Measurements from ENCODE around the gene DMRT2.
A peak's percentile ranks its signal among the peaks of the same experiment; 100 is the strongest.

The DMRT2 gene

DNA sequence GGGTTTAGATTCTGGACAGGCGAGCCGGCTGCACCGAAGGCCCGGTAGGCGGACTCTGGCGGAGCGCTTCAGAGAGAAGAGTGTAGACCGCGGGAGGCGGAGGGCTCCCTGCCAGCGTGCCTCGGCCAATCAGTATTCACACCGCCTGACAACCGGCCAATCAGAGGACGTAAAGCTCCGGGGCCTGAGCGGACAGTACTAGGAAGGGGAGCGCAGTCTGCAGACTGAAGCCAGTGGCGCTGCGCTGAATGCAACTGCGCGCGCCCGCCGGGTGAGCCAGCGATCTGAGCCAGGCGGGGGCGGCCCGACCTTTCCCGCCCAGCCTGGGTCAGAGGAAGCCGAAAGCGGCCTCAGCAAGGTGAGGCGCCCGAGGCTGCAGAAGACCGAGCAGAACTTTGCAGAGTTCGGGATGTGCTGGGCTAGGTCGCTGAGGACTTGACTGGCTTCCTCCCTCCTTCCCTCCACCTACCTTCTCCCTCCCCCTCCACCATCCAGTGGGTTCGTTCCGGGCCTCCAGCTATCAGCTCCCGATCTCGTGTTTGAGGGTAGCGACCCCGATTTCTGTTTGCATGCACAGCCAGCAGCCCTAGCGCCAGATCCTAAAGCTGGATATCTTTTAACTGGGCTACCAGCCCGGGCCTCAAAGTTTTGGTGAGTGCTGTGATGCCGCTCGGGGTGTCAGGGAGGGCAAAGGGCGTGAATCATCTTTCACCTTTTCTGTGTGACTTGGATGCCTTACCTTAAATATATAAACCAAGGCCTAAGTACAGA lies at the start of gene DMRT2:
TSS of gene DMRT2 (plus strand) at position 233 of the 771 bp plus-strand sequence. CDS start 1,257 bp downstream, outside the sequence.
- DNase-seq: peak; percentile 38 to 60

DNA sequence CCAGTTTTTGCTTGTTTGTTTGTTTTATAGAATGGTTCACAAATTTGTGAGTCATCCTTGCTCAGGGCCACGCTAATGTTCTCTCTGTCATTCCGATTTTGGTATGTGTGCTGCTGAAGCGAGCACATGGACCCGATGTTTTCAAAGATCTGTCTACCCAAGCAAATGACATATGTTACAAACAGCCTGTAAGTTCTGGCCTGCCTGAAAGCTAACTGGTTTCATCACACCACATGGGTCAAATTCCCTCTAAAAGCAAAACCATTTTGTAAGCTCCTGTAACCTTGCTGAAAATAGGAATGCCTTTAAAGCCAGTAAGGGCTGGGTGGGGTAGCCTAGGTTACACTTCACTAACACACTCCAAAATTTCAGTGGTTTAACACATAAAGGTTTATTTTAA lies 48.3 kb upstream of the DMRT2 start:
- no peak for DNase-seq

DNA sequence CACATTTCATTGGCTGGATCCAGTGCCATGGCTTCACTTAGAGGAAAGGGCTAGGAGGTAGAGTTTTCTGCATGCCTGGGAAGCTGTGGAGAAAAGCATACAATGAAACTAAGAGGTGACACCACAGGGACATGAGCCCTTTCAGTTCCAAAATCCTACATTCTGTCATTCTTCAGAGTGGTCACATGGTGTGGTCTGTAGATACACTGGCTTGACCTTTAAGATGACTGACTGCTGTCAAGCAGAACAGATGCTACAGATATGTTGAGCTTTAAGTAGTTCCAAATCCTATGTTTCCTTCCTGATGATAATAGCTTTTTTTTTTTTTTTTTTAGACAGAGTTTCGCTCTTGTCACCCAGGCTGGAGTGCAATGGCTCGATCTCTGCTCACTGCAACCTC lies 47.5 kb upstream of the DMRT2 start:
- DNase-seq: no peak

DNA sequence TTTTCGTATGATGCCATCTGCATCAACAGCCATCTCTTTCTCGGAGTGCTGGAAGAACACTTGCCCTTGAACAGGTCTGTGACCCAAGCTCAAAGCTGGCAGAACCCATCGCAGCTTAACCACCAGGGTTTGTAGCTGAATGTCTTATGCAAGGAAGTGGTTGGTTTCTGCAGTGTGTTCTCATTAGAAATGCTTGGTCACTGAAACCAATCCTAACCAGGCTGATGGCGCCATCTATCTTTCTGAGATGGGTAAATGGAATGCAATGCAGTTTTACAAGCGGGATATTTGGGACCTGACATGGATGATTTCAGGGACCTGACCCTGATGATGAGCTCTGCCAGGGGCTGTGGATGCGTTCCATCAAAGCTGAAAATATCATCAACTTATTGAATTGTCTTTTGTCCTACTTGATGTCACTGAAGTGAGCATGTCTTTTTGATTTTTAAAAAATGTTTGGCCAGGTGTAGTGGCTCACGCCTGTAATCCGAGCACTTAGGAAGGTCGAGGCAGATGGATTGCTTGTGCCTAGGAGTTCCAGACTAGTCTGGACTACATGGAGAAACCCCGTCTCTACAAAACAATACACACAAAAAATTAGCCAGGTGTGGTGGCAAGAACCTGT lies 45.0 kb upstream of the DMRT2 start:
- DNase-seq: peak in 1 of 2 experiments; percentile 16

DNA sequence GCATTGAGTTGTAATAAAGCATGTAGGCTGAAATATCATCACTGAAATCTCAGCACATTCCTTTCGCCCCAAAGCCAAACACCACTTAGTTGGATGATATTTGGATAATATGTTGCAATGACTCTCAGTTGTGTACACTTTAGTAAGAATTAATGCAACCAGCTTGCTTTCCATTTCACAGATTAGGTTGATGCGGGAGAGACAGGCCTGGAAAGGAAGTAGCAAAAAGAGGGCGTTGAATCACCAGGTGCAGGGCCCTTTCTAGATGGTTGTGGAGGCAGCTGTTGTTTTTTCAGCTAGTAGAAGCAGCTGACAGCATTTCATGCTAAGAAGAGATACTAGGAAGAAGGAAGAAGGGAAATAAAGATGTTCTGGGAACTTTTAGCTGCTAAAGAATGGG lies 42.8 kb upstream of the DMRT2 start:
- no peak for DNase-seq

DNA sequence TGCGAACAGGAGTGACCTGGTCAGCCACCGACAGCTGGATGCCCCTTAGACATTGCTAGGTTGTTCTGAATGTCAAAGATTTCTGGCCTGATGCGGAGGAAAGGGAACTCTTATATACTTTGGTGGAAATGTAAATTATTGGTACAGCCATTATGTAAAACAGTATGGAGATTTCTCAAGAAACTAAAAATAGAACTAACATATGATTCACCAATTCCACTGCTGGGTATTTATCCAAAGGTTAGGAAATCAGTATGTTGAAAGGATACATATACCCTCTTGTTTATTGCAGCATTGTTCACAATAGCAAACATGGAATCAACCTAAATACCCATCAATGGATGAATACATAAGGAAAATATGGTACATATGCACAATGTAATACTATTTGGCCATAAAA lies 41.9 kb upstream of the DMRT2 start:
- no peak for DNase-seq

DNA sequence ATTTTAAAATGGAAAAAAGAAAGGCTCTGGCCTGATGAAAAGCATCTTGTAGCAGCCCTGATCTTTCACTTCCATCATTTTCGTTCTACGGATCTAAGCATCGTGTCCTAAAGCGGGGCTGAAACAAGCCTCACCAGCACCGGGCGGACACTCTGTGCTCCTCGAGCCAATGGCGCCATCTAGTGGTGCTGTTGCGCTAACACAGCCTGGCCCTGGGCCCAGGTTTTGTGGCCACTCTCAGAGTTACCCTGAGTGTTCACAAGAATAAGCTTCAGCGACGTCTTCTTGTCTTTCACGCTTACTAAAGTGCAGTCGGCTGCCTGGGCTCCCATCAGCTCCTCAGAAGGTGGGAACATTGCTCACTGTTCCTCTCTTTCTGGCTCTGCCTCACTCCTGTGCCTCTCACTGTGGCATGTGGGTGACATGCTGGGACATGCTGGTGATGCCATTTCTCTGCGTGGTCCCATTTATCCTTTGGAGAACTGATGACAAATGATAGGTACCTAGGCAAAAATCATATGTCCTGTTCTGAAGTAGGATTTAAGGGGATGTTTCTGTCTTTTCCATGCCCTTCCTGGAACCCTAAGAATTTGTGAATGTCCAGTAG lies 41.0 kb upstream of the DMRT2 start:
- peak; percentile 33 to 62 for DNase-seq

DNA sequence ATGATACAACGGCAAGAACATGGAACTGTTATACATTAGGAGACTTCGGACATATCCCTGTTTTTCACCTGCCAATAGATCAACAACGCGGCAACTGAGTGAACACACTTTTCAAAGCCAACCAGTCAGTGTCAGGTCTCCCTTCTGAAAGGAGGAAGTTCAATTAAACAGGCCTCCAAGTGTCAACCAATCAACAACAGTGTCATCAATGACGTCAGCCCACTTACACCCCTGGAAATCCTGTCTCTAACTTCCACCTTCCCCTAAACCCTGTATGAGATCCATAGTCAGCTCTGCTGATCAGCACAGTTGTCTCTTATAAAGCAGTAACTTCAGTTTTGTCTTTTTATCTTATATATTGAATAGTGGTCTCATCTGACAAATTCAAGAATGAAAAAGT lies 37.1 kb upstream of the DMRT2 start:
- no peak for DNase-seq

DNA sequence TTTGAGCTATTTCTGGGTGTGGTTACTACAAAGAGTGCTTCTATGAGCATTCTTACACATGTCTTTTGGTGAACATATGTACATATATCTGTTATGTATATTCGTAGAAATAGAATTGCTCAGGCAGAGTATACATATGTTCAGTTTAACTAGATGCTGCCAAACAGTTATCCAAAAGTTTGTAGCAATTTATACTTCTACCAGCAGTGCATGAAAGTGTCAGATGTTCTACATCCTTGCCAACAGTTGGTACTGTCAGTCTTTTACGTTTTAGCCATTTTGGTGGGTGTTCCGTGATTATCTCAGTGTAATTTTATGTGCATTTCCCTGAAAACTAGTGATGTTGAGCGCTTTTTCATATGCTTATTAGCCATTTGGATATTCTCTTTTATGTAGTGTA lies 35.9 kb upstream of the DMRT2 start:
- DNase-seq: no peak

DNA sequence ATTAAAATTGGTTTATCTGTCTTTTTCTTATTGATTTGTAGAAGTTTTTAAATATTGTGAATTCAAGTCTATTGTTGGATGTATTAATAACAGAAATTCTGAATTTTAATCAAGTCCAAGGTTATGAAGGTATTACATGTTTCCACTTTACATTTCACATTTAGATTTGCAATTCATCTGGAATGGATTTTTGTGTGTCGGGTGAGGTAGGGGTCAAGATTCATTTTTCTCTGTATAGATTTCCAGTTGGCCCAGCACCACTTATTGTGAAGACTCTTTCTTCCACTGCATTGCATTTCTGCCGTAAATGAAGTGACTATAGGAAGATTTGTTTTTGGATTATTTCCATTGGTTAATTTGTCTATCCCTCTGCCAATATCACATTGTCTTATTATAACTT lies 35.5 kb upstream of the DMRT2 start:
- DNase-seq: no peak

DNA sequence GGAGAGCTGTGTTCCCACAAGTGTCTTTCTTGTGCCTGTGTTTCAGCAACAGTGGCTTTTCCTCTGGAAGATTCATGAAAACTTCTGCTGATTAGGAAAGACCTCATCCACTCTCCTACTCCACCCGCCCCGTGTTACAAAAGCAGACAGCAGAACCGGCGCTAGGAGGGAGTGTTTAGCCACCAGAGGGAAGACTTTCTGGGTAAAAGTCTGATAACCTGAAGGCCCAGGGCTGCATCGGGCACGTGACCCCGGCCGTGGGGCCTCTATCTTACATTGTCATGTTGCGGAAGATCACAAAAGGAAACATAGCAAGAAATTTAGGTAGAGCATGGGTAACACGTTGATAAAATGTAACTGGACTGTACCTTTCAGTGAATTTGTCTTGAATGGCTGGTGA lies 32.0 kb upstream of the DMRT2 start:
- no peak for DNase-seq

DNA sequence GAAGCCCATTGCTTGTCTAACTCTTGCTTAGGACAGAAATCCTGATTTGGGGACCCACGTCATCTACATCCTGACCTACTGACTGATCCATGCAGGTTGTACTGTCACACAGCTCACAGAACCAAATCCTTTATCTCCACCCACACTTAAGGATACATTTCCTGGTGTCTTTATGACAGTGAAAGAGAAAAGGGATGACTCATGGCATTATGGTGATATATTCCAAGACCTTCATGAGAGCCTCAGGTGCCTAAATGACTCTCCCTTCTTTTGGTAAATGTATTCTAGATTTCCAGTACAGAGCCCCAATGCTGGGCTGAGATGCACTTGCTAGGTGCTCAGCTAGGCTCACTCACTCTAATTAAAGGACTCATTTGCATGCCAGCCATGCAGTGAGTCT lies 26.0 kb upstream of the DMRT2 start:
- no peak for DNase-seq

DNA sequence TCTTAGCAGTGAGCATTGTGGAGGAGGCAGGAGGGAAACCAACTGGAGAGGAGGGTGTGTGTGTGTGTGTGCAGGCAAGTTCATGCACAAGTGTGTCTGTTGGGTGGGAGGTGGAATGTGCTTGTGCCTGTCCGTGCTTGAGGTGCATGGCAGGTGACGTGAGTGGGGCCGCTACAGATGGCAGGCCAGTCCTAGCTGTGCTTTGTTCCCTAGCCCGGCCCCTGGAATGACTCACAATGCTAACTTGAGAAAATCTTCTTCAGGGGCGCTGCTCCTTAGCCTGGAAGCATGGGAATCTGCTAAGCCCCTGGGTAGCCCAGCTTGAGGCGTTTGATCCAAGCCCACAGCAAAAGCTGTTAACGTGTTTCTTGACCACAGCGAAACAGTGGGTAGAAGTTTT lies 25.0 kb upstream of the DMRT2 start:
- DNase-seq: no peak

DNA sequence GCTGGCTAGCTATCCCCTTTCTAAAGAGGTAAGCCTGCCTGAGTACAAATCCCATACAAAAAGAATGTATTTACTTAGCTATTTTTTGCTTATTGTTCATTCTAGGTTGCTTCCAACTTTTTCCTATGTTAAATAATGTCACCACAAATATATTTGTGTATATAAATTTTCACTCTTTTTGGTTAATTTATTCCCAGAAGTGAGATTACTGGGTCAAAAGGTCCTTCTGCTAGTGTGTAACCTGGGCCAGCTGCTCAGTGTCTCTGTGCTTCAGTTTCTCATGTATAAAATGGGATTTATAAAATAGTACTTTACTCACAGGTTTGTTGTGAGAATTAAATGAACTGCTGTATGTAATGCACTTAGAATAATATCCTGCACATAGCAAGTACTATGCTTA lies 23.9 kb upstream of the DMRT2 start:
- no peak for DNase-seq

DNA sequence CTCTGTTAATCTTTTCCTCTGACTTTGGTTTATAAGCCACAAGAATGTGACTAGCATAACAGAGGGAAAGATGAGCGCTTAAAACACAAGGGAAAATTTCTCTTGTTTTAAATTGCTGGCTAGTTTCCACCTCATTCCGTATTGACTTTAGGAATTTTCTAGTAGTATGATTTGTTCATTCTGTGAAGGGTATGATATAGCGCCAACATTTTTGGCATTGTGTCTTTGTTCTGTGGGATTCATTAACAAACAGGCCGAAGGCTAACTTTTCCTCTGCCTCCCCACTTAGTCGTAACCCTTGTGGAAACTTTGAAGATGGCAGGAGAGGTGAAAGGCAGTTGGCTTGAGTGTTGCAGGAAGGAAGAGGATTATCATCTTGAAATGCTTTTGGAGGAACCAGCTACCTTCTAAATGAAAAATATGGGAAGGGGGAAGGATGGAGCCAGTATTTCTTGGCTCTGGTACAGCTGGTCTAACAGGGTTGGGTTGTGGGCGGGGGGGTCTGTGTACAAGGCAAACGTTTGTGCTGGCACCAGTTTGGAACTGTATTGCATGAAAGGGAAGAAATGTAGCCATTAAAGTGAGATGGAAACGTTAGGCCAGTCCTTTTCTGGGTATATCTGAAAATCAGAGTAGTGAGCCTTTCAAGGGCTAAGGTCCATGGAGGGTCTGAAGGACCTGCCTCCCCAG lies 21.5 kb upstream of the DMRT2 start:
- no peak for DNase-seq

DNA sequence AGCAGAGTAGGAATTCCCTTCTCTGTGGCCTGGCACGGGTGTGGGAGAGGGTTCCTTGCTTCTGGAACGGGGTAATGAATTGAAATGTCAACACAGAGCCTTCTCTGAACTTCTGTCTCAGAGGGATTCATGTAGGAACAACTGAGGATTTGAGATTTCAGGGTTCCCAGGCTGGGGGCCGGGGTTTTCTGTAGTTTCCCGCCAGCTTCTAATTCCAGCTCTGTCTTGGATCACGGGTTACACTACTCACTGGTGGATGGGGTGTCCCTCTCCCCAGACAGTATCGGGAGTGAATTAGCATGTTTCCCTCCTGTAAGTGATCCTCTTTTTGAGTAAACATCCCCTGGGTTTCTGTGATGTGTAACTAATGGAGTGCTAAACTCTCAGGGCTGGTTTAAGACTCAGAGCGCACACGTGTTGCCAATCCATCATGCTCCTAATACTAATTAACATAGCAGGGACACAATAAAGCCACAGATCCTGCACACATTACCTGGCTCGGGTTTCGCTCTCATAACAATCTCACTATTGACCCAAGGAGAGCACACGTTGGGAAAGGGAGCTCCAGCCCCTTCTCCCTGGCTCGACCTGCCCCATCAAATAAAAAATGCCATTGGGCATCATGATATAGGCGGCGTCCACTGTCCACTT lies 18.1 kb upstream of the DMRT2 start:
- peak in 1 of 2 experiments; percentile 29 for DNase-seq

DNA sequence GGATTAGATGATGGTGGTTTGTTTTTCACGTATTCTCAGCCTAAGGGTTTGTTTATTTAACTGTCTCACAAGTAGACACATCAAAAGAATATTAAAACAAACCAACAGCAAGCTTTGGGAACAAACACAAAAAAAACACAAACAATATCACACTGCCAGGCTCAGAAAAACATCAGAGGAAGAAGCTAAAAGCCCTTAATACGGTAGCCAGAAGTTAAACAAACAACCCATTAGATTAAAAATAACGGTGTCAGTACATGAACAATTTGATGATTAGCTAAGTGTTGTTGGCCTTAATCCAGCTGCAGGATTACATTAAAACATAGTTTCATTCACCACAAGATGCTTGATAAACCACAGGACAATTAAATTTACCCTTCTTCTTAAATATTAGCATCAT lies 15.9 kb upstream of the DMRT2 start:
- no peak for DNase-seq

DNA sequence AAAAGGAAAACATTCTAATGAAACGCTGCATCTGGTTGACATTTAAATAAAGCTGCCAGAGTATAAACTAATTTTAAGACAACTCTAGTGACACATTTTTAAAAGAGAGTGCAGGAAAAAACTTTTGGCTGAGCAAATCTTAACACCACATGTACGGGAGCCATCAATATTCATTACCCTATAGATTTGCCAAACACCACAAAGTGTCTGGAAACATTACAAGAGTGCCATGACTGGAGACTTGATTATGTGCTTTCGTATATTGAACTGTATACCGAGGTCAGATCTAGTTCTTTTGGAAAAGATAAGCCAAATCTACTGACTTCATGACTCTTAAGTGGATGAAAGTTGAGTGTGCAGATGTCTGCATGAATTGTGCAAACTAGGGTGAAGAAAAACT lies 10.6 kb upstream of the DMRT2 start:
- DNase-seq: no peak

DNA sequence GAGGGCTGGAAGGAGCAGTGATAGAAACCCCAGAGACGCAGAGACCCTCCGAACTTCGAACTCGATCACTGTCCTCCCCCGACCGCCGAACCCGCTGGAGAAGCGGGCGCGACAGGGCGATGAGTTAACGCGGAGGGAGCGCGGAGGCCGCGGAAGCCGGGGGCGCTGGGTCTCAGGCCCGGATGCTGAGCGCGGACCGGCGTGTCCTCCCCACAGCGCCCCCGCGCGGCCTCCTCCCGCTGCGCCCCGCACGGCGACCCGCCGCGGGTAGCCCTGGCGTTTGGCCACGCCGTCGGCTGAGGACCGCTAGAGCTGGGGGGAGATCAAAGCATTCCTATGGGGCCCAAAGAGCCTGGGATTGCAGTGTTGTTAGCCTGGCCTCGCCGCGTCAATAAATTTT lies 7.7 kb upstream of the DMRT2 start:
- DNase-seq: no peak

DNA sequence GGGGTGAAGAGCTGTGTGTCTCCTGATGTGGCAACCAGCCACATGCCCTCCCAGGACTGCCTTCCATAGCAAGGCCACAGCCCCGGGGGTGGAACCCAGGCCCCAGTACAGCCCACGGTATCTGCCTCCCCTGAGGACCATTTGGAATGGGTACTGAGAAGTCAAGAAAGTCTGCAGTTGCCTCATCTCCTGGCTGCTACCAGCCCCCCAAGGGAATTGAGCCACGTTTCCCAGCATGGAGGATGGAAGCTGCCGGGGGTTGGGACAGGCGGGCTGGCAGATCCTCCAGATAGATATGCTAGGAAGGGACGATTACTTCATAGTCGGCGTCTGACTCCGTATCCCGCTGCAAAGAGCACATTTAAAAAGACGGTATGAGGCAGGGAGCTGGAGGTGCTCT lies 5.5 kb upstream of the DMRT2 start:
- no peak for DNase-seq

DNA sequence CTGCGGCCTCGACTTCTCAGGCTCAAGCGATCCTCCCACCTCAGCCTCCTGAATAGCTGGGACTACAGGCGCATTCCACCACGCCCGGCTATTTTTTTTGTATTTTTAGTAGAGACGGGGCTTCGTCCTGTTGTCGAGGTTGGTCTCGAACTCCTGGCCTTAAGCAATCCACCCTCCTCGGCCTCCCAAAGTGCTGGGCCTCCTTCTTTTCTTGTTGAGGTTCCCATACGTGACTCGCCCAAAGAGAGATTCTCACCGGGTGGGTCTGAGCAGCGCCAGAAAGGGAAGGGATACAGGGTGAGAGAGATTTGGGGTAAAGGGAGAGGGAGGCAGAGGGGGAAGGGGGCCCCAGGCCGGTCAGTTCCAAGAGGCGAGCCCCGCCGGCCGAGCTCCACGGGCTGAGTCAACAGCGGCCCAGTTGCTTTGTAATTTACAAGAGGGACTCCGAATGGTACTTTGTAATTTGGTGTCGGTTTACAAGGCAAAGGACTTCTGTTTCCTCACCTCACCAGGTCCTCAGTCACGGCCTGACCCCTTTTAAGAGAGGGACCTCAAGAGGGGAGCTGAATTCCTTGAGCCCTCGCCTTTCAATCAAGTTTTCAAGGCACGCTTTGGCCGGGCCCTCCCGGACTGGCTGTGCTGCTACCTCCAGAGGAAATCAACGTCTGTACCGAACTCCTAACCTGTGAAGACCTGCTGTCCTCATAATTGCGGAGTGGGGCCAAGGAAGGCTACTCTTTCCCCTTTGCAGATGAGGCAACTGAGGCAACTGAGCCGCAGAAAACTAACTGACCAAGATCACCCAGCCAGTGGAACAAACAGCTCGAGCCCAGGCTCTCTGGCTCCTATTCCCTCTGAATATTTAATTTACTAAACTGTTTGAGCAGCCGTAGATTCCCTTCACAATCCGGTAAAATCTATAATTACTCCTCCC lies 3.3 kb upstream of the DMRT2 start:
- no peak for DNase-seq

DNA sequence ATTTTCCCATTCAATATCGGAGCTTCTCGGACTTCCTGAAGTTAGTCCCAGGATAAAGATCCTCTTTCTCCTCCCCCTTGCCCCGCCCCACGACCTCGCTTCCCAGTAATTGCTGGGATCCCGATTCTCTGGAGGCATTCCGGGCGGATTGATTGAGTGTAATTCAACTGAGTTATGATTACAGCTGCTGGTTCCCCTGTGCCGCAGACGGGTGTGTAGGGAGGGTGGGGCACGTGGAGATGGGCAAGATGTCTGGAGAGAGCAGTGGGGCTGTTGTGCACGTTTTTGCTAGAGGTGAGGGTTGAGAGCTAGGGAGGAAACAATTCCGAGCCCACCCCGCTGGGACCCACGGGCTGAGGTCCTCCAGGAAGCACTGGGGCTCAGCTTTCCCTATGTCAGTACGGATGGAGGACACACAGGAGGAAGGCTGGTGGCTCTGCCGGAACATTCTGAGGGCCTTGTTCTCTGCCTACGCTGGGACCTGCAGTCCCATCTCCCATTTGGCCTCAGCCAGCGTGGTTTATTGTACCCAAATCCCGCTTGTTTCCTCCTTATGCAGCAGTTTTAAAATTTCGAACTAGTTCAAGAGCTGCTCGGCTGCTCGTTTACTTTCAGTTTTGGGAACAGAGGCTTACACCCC lies 2.4 kb upstream of the DMRT2 start:
- DNase-seq: no peak

Data from NCI-H187 (cell line).